GM21825 (cell line): Measurements from ENCODE around the gene FSIP1.

Source experiments
- ATAC-seq: cut with Tn5 transposase; IDR thresholded peaks from one replicate; pipeline ENCODE4 v1.9.1; 2021; ENCODE audit warnings: mild to moderate bottlenecking, moderate library complexity; ENCODE audit not compliant: unreplicated experiment

FSIP1 gene

DNA sequence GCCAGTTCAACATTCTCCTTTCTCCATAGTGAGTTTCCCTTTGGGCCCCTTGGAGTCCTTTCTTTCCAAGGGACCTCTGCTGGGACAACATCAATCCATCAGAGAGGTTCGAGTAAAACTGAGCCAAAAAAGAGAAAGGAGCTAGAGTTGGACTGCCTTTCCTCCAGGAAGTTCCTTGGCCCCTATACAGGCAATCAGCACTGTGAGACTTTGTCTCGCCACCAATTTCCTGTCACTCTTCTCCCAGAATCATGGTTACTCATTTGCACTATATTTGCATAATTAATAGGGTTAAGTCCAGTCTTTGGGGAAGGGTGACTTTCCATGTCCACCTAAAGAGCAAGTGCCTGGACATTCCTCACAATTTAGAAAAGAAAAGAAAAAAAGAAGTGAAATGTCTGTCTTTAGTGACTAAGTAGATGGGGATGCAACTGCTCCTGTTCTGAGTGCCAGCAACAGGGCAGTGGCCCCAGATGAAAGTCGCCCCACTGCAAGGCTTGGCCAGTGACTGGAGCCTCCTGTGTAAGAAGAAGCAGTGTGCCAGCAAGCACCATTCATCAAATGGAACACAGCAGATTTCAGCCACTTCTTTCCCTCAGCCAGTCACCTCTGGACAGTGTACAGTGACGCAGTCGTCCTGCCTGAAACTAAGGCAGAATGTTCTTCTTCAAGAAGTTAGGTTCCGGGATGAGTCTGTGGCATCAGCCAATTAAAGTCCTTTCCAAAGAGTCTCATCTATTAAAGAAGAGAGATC is 91.6 kb downstream of the FSIP1 start:
- ATAC-seq = no peak

DNA sequence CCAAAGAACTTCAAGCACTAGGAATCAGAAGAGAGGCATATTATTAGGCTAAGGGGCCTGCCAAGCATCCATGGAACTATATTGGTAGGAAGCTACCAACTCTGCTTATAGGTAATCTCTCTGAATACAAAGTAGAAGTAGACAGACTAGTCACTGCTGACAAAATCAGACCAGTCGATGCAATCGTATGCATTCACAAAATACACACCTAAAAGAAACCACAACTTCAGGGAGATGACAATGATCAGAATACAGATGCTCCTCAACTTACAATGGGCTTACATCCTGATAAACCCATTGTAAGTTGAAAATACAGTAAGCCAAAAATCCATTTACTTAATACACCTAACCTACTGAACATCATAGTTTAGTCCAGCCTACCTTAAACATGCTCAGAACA is 94.7 kb downstream of the FSIP1 start:
- no peak for ATAC-seq

DNA sequence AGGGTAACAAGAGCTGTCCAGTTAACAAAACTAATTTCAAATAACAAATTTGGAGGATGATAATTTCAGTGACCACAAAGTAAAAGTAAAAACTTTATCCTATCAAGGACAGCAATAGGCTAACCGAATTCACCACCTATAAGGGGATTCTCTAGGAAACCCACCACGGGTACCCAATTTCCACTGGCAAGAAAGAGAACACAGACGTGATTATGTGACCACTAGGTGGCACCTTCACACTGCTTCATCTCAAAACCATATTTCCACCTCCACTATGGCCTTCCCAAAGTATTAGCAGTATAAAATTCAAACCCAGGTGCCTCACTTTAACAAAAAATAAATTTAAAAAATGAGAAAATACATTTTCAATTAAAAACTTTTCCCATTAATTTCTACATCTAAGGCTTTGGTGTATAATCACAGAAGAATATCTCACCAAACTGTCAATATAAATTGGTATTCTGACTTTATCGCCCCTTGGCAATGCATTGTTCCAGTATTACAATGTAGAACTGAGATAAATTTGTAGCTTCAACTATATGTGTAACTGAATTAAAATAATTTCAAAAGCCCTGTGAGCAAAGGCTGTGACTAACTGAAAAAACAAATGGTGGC is 96.5 kb downstream of the FSIP1 start:
- no peak for ATAC-seq

DNA sequence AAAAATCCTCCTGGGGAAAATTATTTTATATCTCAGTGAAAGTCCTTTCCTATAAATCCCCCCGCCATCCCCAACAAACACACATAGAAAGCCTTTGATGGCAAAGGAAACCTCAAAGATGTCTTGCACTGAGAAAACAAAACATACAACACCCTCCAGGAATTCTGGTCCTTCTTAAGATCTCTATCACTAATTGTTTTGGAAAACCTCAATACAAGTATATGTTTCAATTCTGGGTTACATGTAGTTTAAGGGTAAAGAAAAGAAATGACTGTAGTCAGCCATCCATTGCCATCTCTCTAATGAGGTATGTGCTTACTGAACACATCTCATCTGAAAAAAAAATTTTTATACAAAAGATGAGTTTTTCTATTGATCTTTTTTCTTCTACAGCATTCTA is 97.3 kb downstream of the FSIP1 start:
- ATAC-seq = no peak

DNA sequence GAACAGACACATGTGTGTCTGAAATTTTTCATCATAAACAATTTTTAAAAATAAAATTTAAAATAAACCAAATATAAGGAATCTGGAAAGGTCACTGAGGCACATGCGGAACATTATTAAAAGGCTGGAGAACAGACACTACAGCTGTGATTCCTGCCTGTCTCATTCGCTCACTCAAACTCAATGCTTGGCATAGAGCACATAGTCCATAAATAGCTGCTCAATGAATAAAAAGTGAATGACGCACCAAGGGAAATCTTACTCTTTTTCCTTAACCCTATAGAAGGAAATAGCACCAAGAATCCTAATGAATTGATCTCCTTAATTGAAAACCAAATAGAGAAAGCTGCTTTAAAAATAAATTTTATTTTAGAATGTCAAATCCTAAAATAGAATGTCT is 98.4 kb downstream of the FSIP1 start:
- ATAC-seq = no peak

DNA sequence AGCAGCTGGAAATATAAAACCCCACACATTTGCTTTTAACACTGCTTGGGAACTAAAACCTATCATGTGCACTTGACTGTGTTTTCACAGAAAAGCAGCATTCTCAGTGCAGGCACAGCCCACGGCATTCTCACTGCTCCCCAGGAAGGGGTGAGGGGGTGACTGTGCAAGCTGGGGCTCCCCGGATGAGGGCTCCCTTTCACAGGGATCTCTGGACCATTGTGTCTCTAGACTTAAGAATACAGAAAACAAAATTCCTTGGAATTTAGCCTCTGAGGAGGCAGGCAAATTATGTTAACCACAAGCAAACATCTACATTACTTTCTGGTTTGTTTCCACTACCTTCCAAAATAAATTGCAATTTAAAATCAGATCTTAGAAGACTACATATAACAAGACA is 100.3 kb downstream of the FSIP1 start:
- ATAC-seq = no peak

DNA sequence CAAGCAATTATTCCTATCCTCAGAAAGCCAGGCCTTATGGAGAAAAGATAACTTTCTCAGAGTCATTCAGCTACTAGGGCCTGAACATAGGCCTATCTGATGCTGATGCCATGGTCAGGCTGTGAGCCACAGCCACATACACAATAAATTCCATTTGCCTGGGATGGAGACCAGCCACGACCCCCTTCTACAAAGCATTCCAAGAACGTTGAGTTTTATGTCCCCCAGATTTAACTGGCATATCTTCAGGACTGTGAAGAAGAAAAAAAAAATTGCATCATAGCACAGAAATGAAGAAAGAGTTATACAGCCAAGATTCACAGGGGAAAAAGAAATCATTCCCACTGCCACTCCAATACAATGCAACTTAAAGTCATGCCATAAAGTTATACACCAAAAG is 101.8 kb downstream of the FSIP1 start:
- ATAC-seq = no peak

DNA sequence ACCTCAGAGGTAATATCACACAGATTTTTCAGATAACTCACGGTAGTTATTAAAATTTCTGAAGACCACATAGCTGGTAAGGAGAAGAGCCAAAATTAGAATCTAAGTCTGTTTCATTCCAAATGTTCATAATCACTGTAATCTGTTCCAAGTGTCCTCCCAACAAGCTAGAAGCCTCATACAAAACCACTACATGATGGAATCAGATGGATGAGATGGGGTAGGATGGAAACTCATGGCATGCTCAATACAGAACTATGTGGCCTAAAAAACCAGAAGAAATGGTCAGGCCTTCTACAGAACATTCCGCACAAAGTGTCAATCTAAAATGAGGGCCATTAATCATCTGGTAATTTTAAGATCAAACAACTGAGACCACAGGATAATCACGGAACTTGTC is 110.0 kb downstream of the FSIP1 start:
- no peak for ATAC-seq

DNA sequence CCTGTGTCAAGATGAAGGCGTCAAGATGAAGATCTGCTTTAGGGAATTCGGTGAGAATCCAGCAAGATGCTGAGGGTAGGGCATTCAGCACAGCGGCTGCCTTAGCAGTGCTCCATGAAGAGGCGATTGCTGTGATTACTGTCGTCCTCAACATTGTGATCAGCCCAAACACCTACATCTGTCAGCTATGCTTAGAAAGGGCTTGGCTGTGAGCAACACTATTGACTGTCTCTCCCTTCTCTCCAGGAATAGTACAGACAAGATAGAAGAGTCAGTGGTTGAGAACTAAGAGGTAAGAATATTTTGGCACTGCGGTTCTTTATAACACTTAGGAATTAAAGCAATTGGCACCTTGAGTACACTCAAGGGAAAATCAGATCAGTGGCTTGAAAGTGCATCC is 110.5 kb downstream of the FSIP1 start:
- ATAC-seq = no peak

DNA sequence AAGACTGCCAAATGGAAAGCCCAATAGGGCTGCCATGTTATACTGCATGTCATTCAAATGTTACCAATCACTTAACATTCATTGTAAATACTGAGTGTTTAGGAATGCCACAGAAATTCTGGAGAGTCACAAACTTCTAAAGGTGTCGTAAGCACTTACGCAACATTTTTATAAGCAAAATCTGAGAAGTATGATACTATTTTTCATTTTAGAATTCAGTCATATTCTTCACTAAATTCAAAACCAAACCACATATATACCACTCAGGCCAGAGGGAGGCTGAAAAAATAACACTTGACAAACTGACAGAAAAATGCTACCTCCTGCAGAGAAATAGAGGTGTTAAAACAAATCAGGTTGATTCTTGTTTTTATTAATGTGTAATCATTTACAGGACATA is 112.0 kb downstream of the FSIP1 start:
- ATAC-seq = no peak

DNA sequence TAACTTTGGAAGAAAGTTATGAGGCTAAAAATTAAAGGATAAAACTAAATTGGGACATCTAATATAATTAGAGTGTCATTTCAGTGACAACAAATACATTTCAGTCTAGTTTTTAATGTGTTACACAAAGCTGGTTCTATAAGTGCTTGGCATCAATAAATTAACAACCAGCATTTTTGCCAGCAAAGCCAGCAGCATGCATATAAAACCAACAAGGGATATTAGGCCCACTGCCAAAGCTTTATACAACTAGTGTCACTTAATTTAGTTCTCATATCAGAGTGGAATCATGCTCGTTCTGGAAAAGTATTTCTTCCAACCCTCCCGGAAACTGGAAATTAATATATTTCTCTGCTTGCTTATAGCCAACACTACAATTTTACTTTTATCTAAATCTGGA is 113.0 kb downstream of the FSIP1 start:
- ATAC-seq = no peak

DNA sequence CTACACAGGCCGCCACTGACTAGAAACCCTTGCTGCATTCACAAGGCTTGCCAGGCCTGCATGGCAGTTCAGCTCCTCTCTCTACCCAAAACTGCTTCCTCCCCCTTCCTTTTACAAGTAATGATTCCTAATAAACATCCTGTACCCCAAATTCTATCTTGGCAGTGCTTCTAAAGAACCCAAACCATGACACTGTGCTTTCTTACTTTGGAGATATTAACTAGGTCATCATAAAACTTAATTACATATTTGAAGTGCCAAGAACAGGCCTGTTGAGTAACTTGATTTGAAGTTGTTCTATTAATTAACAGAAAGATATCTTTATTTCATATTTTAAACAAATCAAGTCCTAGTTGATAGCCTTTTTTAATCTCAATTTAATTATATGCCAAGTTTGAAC is 113.4 kb downstream of the FSIP1 start:
- ATAC-seq = no peak

DNA sequence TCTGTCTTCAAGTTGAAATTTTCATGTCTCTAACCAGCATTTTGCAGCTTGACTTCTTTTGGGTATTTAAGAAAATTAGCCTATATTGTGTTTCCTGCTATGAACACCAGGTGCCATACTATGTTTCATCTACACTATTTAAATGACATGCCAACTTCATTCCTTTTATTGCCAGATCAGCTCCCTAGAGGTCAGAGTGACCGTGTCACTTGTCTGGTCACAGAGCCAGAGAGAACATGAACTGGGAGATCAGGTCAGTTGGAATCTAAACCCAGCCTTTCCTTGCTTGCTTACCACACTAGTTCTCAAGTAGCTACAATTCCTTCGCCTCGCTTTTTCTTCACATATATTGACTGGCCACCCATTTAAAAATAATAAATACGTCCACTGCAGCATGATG is 114.2 kb downstream of the FSIP1 start:
- ATAC-seq = no peak

DNA sequence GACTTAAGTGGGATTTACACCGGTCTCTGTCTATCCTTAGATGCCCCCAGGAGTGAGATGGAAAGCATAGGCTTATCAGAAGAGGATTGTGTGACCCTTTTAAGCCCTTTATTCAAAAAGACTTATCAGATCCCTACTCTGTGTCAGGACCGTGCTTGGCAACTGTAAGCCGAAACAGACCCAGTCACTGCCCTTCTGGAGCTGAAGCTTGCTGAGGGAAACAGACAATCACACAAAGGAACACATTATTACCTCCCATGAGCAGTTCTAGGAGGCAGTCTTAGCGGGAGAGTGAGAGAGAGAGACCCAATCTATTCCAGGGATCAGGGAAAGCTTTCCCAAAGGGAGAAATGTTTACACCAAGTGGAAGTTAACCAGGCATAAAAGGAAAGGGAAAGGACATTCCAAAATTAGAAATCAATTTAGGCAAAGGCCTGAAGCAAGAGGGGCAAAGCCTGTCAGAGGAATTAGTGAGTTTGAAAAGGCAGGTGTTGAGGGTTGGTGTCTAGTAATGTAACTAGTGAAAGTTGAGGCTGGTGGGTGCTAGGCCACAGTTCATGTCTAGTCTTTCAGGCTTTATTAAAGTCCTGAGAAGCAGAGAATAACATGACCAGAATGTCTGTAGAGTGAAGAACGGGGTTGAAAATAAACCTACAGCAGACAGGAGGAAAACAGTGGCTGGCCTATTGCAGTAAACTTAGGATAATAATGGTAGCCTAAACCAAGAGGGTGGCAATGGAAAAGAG is 115.1 kb downstream of the FSIP1 start:
- no peak for ATAC-seq

DNA sequence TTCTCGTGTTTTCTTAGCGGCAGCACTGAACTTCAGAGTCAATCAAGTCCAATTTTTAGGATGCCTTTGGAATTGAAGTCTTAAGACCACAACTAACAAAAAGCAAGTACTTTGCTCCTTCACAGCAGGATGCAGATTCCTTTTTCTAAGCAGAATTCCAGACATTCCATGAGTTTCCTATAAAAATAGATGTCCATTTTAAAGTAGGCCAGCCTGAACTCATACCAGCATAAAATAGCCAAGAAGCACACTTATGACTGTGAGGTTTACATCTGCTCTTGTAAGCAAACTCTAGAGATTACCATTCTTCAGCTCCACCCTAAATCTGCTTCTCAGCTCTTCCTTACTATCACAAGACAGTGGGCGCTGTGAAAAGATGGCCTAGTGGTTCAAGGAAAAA is 116.0 kb downstream of the FSIP1 start:
- ATAC-seq = no peak

DNA sequence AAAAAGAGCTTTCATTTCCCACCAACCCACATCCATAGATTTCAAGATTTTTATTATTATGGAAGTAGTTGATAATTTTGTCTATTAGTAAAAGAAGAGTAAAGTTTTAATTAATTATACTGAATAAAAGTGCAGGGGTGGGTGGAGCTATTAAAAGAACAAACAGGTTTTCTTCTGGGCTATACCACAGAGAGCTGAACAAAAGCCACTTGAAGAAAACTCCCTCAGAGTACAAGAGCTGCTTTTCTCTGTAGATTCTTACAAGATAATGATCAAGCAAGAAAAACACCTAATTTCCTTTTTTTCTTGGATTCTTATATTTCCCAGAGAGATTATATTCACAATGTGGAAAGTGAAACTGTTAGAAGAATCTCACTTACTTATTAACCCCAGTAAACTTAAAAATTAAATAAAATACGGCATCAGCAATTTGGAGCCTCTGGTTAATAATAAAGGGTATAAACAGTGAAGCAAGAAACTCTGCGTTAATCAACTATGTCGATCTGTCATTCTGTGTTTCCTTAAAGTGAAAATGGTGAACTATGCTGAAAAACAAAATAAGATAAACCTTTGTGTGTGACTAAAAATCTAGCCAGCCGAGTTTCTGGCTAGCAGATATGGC is 116.9 kb downstream of the FSIP1 start:
- ATAC-seq = no peak

DNA sequence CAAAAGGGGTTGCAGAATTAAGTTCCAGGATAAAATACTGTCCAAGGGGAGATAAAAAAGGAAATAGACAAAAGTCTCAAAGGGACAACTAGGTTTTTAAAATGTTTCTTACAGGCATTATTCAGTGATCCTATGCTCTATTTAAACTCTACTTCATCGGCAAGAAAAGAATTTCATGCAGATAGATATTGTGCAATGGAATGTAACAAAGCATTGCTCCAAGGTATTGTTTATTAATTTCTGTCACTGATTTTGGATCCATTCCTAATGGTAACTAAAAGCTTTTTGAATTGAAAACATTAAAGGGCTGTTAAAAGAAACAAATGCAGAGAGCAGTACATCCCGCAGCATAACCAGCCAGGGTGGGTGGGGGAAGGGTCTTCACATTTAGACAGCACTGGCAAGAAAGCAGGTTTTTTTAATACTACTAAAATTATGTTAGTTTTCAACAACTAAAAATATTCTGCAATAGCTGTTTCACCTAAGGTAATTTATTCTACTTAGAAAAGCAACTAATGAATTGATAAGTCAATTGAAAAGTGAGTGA is 118.9 kb downstream of the FSIP1 start:
- ATAC-seq = no peak

DNA sequence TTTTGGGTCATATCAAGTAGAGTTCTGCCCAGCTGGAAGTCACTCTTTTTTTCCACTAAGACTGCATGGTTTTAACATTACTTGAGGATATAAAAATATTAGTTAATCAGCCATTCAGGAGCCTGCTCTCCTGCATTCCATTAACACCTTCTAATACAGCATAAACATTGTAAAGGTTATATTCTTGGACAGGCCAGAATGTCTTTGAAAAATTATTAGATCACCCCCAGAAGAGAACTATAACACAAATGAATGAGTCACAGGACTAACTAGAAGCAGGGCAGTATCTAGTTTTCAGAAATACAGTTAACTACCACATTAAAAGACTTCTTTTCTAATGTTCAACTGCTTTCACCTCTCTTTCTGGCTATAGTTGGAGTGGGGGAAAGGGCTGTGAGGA is 120.9 kb downstream of the FSIP1 start:
- ATAC-seq = no peak

DNA sequence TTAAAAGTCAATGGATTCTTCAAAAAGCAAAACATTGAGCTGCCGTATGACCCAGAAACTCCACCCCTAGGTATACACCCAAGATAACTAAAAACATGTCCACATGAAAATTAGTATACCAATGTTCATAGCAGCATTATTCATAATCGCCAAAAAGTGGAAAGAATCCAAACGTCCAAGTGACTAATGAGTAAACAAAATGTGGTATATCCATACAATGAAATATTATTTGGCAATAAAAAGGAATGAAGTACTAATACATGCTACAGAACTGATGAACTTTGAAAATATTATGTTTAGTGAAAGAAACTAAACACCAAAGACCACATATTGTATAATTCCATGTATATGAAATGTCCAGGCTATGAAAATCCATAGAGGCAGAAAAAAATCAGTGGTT is 123.9 kb downstream of the FSIP1 start:
- ATAC-seq = no peak

DNA sequence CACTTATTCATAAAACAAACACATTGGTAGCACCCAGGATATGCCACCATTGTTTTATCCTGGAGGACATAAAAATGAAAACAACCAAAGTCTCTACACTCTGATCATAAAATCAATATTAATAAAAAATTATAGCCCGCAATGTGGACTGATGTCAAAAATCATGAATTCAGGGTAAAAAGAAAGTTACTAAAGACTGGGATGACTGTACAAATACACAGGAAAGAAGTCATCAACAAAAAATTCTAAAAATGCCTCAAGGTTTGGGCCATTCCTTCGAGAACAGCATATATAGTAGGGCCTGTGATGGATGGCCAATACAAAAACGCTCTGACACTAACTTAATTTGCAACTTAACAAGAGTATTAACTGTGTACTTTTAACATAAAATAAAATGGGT is 125.0 kb downstream of the FSIP1 start:
- ATAC-seq = no peak

DNA sequence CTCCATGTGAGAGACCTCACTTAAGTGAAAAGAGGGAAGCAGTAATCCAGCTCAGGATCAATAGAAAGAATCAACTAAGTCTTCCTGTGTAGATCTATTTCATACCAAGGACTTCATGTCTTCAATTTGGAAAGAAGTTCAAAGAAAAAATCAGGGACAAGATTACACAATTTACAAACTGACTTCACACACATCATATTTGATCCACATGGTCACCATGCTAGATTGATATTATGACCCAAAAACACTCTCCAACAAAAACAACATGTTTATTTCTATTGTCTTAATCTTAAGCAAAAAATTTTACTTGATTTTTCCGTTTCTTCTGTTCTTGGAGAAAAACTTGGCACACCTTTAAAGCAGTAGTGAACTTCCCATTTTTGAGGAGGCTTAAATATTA is 125.5 kb downstream of the FSIP1 start:
- ATAC-seq = no peak

DNA sequence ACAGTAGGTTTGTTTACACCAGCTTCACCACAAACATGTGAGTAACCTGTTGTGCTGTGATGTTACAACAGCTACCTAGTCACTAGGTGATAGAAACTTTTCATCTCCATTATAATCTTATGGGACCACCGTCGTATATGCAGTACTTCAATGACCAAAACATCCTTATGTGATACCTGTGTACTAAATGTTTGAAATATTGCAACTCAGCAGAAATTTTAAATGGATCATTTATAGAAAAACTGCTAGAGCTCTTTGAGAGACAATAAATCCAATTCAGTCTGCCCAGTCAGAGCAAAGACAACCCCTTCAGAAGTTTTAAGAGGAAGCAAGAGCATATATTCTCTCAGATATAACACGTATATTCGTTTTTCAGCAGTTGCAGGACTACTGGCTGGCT is 128.3 kb downstream of the FSIP1 start:
- ATAC-seq = no peak
